ENCODE data around the gene COPS4. TPM values are rescaled to one million over a fixed set of nuclear protein-coding genes. Genes with fewer than 3 reads are reported as not detected.

The COPS4 gene
- total RNA-seq, 1 experiment from 2014 or later = 42.7 TPM

Small RNAs within 50 kb of the gene (small RNA-seq; reads per million reads assigned to genes)
- not detected for gene RNU6-615P

Other genes with a start within 250 kb of the COPS4 start
- gene SCD5, start 236.4 kb upstream of the COPS4 start, total RNA-seq (2014; rRNA removed; shearing (Covaris generic); ENCODE audit: low replicate concordance) = 14.0 and 14.9 TPM in 2 replicates
- 48.1 and 70.2 TPM in 2 replicates for gene SEC31A, start 144.0 kb upstream of the COPS4 start, total RNA-seq (2014; rRNA removed; shearing (Covaris generic); ENCODE audit: low replicate concordance)
- gene THAP9, start 134.4 kb upstream of the COPS4 start, total RNA-seq (2014; rRNA removed; shearing (Covaris generic); ENCODE audit: low replicate concordance) = 2.5 and 8.2 TPM in 2 replicates
- 5.6 and 10.6 TPM in 2 replicates for gene LIN54, start 24.4 kb upstream of the COPS4 start, total RNA-seq (2014; rRNA removed; shearing (Covaris generic); ENCODE audit: low replicate concordance)
- not detected in 2 replicates for gene PLAC8, start 79.5 kb downstream of the COPS4 start, total RNA-seq (2014; rRNA removed; shearing (Covaris generic); ENCODE audit: low replicate concordance)
- gene COQ2, start 249.6 kb downstream of the COPS4 start, total RNA-seq (2014; rRNA removed; shearing (Covaris generic); ENCODE audit: low replicate concordance) = 1.2 and 3.6 TPM in 2 replicates

Data from Karpas-422 (cell line).